Erythroblast (primary cell): ENCODE data around the gene FLYWCH2.

Experiments
- GATA1 ChIP-seq: IDR thresholded peaks from 2 replicates; pipeline ENCODE4 v1.6.1; 2011; ENCODE audit warnings: low read depth, mild to moderate bottlenecking, control low read depth, low read length, moderate library complexity
- POLR2A ChIP-seq: IDR thresholded peaks from 2 replicates; pipeline ENCODE4 v1.6.1; 2011; ENCODE audit warnings: mild to moderate bottlenecking, low read length

- TF ChIP-seq POLR2A (no peak), GATA1 (no peak)
These were observed 28.2 kb upstream of the FLYWCH2 start for GRCh38 chr16:2854700-2855309.
